Measurements from ENCODE around the gene CAMKMT.

Gene CAMKMT

GRCh38 chr2:44807201-44808025, 445.7 kb downstream of the CAMKMT start:
- no peak for DNase-seq

GRCh38 chr2:44810892-44811530, 449.3 kb downstream of the CAMKMT start:
- DNase-seq = no peak

GRCh38 chr2:44813165-44813564, 451.4 kb downstream of the CAMKMT start:
- DNase-seq = no peak

GRCh38 chr2:44813658-44814057, 451.9 kb downstream of the CAMKMT start:
- DNase-seq = no peak

- no peak for DNase-seq
Observed at GRCh38 chr2:44817256-44817655, 455.5 kb downstream of the CAMKMT start.

- DNase-seq = no peak
Observed at GRCh38 chr2:44817673-44818335, 456.1 kb downstream of the CAMKMT start.

GRCh38 chr2:44819061-44819460, 457.3 kb downstream of the CAMKMT start:
- no peak for DNase-seq

- no peak for DNase-seq
Observed at GRCh38 chr2:44821500-44821899, 459.8 kb downstream of the CAMKMT start.

- DNase-seq = no peak
Observed at GRCh38 chr2:44822174-44822573, 460.4 kb downstream of the CAMKMT start.
